HepG2 (cell line): ENCODE measurements around the gene MRM2. TPM values are rescaled to one million over a fixed set of nuclear protein-coding genes. Genes with fewer than 3 reads are reported as not detected.

Experiments
- BCL3 ChIP-seq: sonication (generic); formaldehyde crosslinking; IDR thresholded peaks from 2 replicates; pipeline ENCODE4 v1.5.1; 2020; ENCODE audit warnings: mild to moderate bottlenecking, missing genetic modification reagents, moderate library complexity
- CBX1 ChIP-seq: IDR thresholded peaks from one replicate; pipeline ENCODE4 v1.6.1; 2016; ENCODE audit warnings: antibody characterized with exemption, low read depth
- DMAP1 ChIP-seq: IDR thresholded peaks from 2 replicates; pipeline ENCODE4 v1.6.1; 2016
- HNF4G ChIP-seq, 2 experiments: sonication (generic) in 1 of 2; formaldehyde crosslinking in 1 of 2; IDR thresholded peaks; 2 replicates each; pipeline versions ENCODE4 v1.4.0 to v1.6.1; 2011 to 2020; ENCODE audit warnings: borderline replicate concordance in 2 of 2, low read depth in 2 of 2, mild to moderate bottlenecking in 2 of 2, low read length in 1 of 2, missing genetic modification reagents in 1 of 2, moderate library complexity in 1 of 2
- KDM5A ChIP-seq: fragments of 200-600 bp; sonication (generic); IDR thresholded peaks from 2 replicates; pipeline ENCODE4 v1.7.0; 2018; ENCODE audit warnings: antibody characterized with exemption, mild to moderate bottlenecking, low read length, borderline replicate concordance
- KDM5B ChIP-seq: sonication (generic); formaldehyde crosslinking; IDR thresholded peaks from 2 replicates; pipeline ENCODE4 v1.4.0; 2020; ENCODE audit warnings: missing genetic modification reagents, mild to moderate bottlenecking, borderline replicate concordance
- MTA1 ChIP-seq: sonication (generic); formaldehyde crosslinking; IDR thresholded peaks from 2 replicates; pipeline ENCODE4 v1.4.0; 2020; ENCODE audit warnings: missing genetic modification reagents, mild to moderate bottlenecking, borderline replicate concordance
- MYNN ChIP-seq: sonication (generic); formaldehyde crosslinking; IDR thresholded peaks from 2 replicates; pipeline ENCODE4 v1.4.0; 2020; ENCODE audit warnings: mild to moderate bottlenecking, low read depth, missing genetic modification reagents
- REL ChIP-seq: sonication (generic); formaldehyde crosslinking; conservative IDR thresholded peaks from 2 replicates; pipeline ENCODE4 v1.8.0; 2022; ENCODE audit warnings: mild to moderate bottlenecking, missing genetic modification reagents, moderate library complexity
- RXRA ChIP-seq: sonication (generic); formaldehyde crosslinking; IDR thresholded peaks from 2 replicates; pipeline ENCODE4 v1.5.1; 2020; ENCODE audit warnings: missing genetic modification reagents
- SIN3A ChIP-seq: IDR thresholded peaks from 2 replicates; pipeline ENCODE4 v1.6.1; 2011; ENCODE audit warnings: low read depth, mild to moderate bottlenecking, control low read depth, low read length, borderline replicate concordance
- SMYD3 ChIP-seq: sonication (generic); formaldehyde crosslinking; IDR thresholded peaks from 2 replicates; pipeline ENCODE4 v1.8.1; 2023; ENCODE audit warnings: mild to moderate bottlenecking, missing genetic modification reagents
- THAP7 ChIP-seq: sonication (generic); formaldehyde crosslinking; IDR thresholded peaks from 2 replicates; pipeline ENCODE4 v1.8.1; 2023; ENCODE audit warnings: mild to moderate bottlenecking, missing genetic modification reagents
- THAP8 ChIP-seq: sonication (generic); formaldehyde crosslinking; IDR thresholded peaks from 2 replicates; pipeline ENCODE4 v1.5.1; 2020; ENCODE audit warnings: missing genetic modification reagents, mild to moderate bottlenecking, borderline replicate concordance
- ZNF235 ChIP-seq: sonication (generic); formaldehyde crosslinking; IDR thresholded peaks from 2 replicates; pipeline ENCODE4 v1.8.1; 2023; ENCODE audit warnings: mild to moderate bottlenecking, missing genetic modification reagents, borderline replicate concordance
- ZNF264 ChIP-seq: sonication (generic); formaldehyde crosslinking; IDR thresholded peaks from 2 replicates; pipeline ENCODE4 v1.4.0; 2020; ENCODE audit warnings: missing genetic modification reagents
- ZNF280B ChIP-seq: sonication (generic); formaldehyde crosslinking; IDR thresholded peaks from 2 replicates; pipeline ENCODE4 v1.5.0; 2020; ENCODE audit warnings: missing genetic modification reagents, mild to moderate bottlenecking, borderline replicate concordance
- ZNF33B ChIP-seq: sonication (generic); formaldehyde crosslinking; IDR thresholded peaks from 2 replicates; pipeline ENCODE4 v1.5.1; 2020; ENCODE audit warnings: mild to moderate bottlenecking, missing genetic modification reagents
- ZNF354B ChIP-seq: sonication (generic); formaldehyde crosslinking; IDR thresholded peaks from 2 replicates; pipeline ENCODE4 v1.8.0; 2022; ENCODE audit warnings: mild to moderate bottlenecking, missing genetic modification reagents
- ZNF430 ChIP-seq: sonication (generic); formaldehyde crosslinking; IDR thresholded peaks from 2 replicates; pipeline ENCODE4 v1.9.0; 2021; ENCODE audit warnings: mild to moderate bottlenecking, missing genetic modification reagents
- ZNF543 ChIP-seq: sonication (generic); formaldehyde crosslinking; IDR thresholded peaks from 2 replicates; pipeline ENCODE4 v1.4.0; 2020; ENCODE audit warnings: mild to moderate bottlenecking, missing genetic modification reagents
- ZNF558 ChIP-seq: sonication (generic); formaldehyde crosslinking; IDR thresholded peaks from 2 replicates; pipeline ENCODE4 v1.9.0; 2022; ENCODE audit warnings: mild to moderate bottlenecking, missing genetic modification reagents, borderline replicate concordance
- ZNF879 ChIP-seq: sonication (generic); formaldehyde crosslinking; IDR thresholded peaks from 2 replicates; pipeline ENCODE4 v1.8.1; 2023; ENCODE audit warnings: missing genetic modification reagents
- ZNF891 ChIP-seq: sonication (generic); formaldehyde crosslinking; IDR thresholded peaks from 2 replicates; pipeline ENCODE4 v1.5.0; 2020; ENCODE audit warnings: mild to moderate bottlenecking, missing genetic modification reagents
- polyA plus RNA-seq, 8 experiments: library from polyadenylated mRNA; depleted of rRNA in 3 of 8; stranded (reverse) in 7 of 8; unstranded in 1 of 8; fragments of >200 nt; fragmentation: Illumina TruSeq in 4 of 8; extraction: Trizol in 4 of 8; gene quantifications; 2 replicates each; pipeline versions ENCODE4 v1.2.1 to v1.2.3, GENCODE V29; 2011 to 2016; ENCODE audit warnings: low read depth in 4 of 8, missing spikeins in 1 of 8, mixed read lengths in 1 of 8; ENCODE audit not compliant: insufficient read depth in 1 of 8
- total RNA-seq, 5 experiments: library from RNA; depleted of rRNA; stranded (reverse); fragments of >200 nt; fragmentation: Illumina TruSeq; extraction: Trizol; gene quantifications; 2 replicates each; pipeline ENCODE4 v1.2.3, GENCODE V29; 2016; ENCODE audit warnings: low read depth in 1 of 5

Gene MRM2
- total and polyA plus RNA-seq, 2 of the 13 experiments (the other 11 are each of a cell fraction or from before 2014, with no cell fraction given) = 13.2 to 34.2 TPM

GRCh38 chr7:2231992-2232765 is 9.8 kb downstream of the MRM2 start (continued):
- 0 out of 2 replicates have a peak, but pooled peaks have one; percentile 47 for TF ChIP-seq BCL3 (CRISPR knock-in tag)
- peak; percentile 17; the same call in 1 of the 2 replicates for TF ChIP-seq ZNF264
- TF ChIP-seq ZNF430 (CRISPR knock-in tag) = peak; percentile 3; the same call in 1 of the 2 replicates
- TF ChIP-seq REL (CRISPR knock-in tag) = 0 out of 2 replicates have a peak, but pooled peaks have one; percentile 29
- peak; percentile 60; the same call in 1 of the 2 replicates for TF ChIP-seq ZNF33B (CRISPR knock-in tag)
- no peak; the same call in 1 of the 2 replicates for TF ChIP-seq MTA1 (CRISPR knock-in tag)
- 0 out of 2 replicates have a peak, but pooled peaks have one; percentile 14 for TF ChIP-seq RXRA
- 0 out of 2 replicates have a peak, but pooled peaks have one; percentile 60 for TF ChIP-seq ZNF354B (CRISPR knock-in tag)
- TF ChIP-seq ZNF280B (CRISPR knock-in tag) = peak; percentile 53; the same call in 1 of the 2 replicates
- peak; percentile 46; the same call in 1 of the 2 replicates for TF ChIP-seq ZNF891
- 0 out of 2 replicates have a peak, but pooled peaks have one; percentile 41 for TF ChIP-seq SIN3A
- 0 out of 2 replicates have a peak, but pooled peaks have one; percentile 9 for TF ChIP-seq DMAP1
- TF ChIP-seq ZNF235 (CRISPR knock-in tag) = peak; percentile 33; the same call in 1 of the 2 replicates
- peak; percentile 64; the same call in 1 of the 2 replicates for TF ChIP-seq ZNF879 (CRISPR knock-in tag)
- no peak for TF ChIP-seq HNF4G (IDR thresholded peaks at IDR 0.05; ENCODE audit: borderline replicate concordance, low read depth, low read length)
- TF ChIP-seq HNF4G (CRISPR knock-in tag; IDR thresholded peaks at IDR 0.05; ENCODE audit: borderline replicate concordance, low read depth) = no peak
- no peak for TF ChIP-seq ZNF558
- TF ChIP-seq THAP8 = 0 out of 2 replicates have a peak, but pooled peaks have one; percentile 39
- 0 out of 2 replicates have a peak, but pooled peaks have one; percentile 41 for TF ChIP-seq THAP7
- TF ChIP-seq MYNN (CRISPR knock-in tag) = no peak
- TF ChIP-seq KDM5A = peak; percentile 86; the same call in 1 of the 2 replicates
- TF ChIP-seq CBX1 = no peak
- TF ChIP-seq KDM5B (CRISPR knock-in tag) = peak; percentile 16; the same call in 1 of the 2 replicates
- no peak for TF ChIP-seq SMYD3 (CRISPR knock-in tag)
- TF ChIP-seq ZNF543 (CRISPR knock-in tag) = 0 out of 2 replicates have a peak, but pooled peaks have one; percentile 20
